HEK293 (cell line): ENCODE results near the gene TMEM88.

Experiments
- CTCF ChIA-PET: fragments of 350-600 bp; formaldehyde crosslinking; extraction: SDS; loops from one replicate; lab custom pipeline; 2021; ENCODE audit warnings: antibody characterized with exemption; lab: Yijun Ruan, JAX
- POLR2A ChIA-PET: fragments of 300-600 bp; formaldehyde crosslinking; extraction: SDS; loops from one replicate; lab custom pipeline; 2020; ENCODE audit warnings: antibody characterized with exemption, inconsistent platforms; lab: Yijun Ruan, JAX
- H3K27ac ChIP-seq: fragments of 200-500 bp; sonication (Bioruptor generic); 2 replicates; pipeline ENCODE4 v1.5.1; 2014; ENCODE audit warnings: low read depth, low read length, control low read depth, inconsistent platforms; ENCODE audit errors: extremely low read depth
- H3K36me3 ChIP-seq, 2 experiments: fragments of 200-500 bp in 1 of 2; sonication (Bioruptor generic) in 1 of 2; 1 replicate in 1 of 2; 2 replicates in 1 of 2; pipeline ENCODE4 v1.5.1; 2014 to 2017; ENCODE audit warnings: inconsistent platforms in 2 of 2, low read length in 2 of 2; ENCODE audit not compliant: control insufficient read depth in 2 of 2, insufficient read depth in 1 of 2
- H3K4me1 ChIP-seq: fragments of 200-500 bp; sonication (Bioruptor generic); 2 replicates; pipeline ENCODE4 v1.5.1; 2014; ENCODE audit warnings: mild to moderate bottlenecking, low read length, inconsistent platforms; ENCODE audit not compliant: control insufficient read depth, insufficient read depth
- H3K4me3 ChIP-seq: 2 replicates; pipeline ENCODE4 v1.5.1; 2011; ENCODE audit warnings: low read depth, mild to moderate bottlenecking, control low read depth, low read length, moderate library complexity
- H3K9me3 ChIP-seq: fragments of 200-500 bp; sonication (Bioruptor generic); 2 replicates; pipeline ENCODE4 v1.5.1; 2014; ENCODE audit warnings: low read depth, low read length, inconsistent platforms; ENCODE audit not compliant: control insufficient read depth, insufficient read depth
- BCL11B ChIP-seq: fragments of 450-650 bp; formaldehyde crosslinking; IDR thresholded peaks from 2 replicates; pipeline ENCODE4 v1.5.1; 2016; ENCODE audit warnings: low read depth, missing biosample characterization, missing genetic modification characterization
- CTCF ChIP-seq: fragments of 450-650 bp; formaldehyde crosslinking; IDR thresholded peaks from 2 replicates; pipeline ENCODE4 v1.5.1; 2016; ENCODE audit warnings: missing biosample characterization, missing genetic modification characterization
- EGR2 ChIP-seq: fragments of 450-650 bp; formaldehyde crosslinking; IDR thresholded peaks from 2 replicates; pipeline ENCODE4 v1.5.1; 2016; ENCODE audit warnings: low read depth, missing biosample characterization, missing genetic modification characterization
- GFI1B ChIP-seq: fragments of 450-650 bp; formaldehyde crosslinking; IDR thresholded peaks from 2 replicates; pipeline ENCODE4 v1.5.1; 2016; ENCODE audit warnings: missing biosample characterization, missing genetic modification characterization
- HIC1 ChIP-seq: fragments of 450-650 bp; formaldehyde crosslinking; IDR thresholded peaks from 2 replicates; pipeline ENCODE4 v1.5.1; 2016; ENCODE audit warnings: missing biosample characterization, missing genetic modification characterization
- OVOL3 ChIP-seq: fragments of 450-650 bp; formaldehyde crosslinking; IDR thresholded peaks from 2 replicates; pipeline ENCODE4 v1.5.1; 2016; ENCODE audit warnings: missing biosample characterization, missing genetic modification characterization
- ZBTB1 ChIP-seq: fragments of 450-650 bp; formaldehyde crosslinking; IDR thresholded peaks from 2 replicates; pipeline ENCODE4 v1.5.1; 2016; ENCODE audit warnings: missing biosample characterization, missing genetic modification characterization
- ZBTB20 ChIP-seq: fragments of 450-650 bp; formaldehyde crosslinking; IDR thresholded peaks from 2 replicates; pipeline ENCODE4 v1.5.1; 2016; ENCODE audit warnings: missing biosample characterization, missing genetic modification characterization
- ZBTB7A ChIP-seq: fragments of 450-650 bp; formaldehyde crosslinking; IDR thresholded peaks from 2 replicates; pipeline ENCODE4 v1.5.1; 2016; ENCODE audit warnings: low read depth, missing biosample characterization, missing genetic modification characterization
- ZFP69B ChIP-seq: fragments of 450-650 bp; formaldehyde crosslinking; IDR thresholded peaks from 2 replicates; pipeline ENCODE4 v1.5.1; 2016; ENCODE audit warnings: missing biosample characterization, missing genetic modification characterization
- ZNF157 ChIP-seq: fragments of 450-650 bp; formaldehyde crosslinking; IDR thresholded peaks from 2 replicates; pipeline ENCODE4 v1.5.1; 2016; ENCODE audit warnings: missing biosample characterization, missing genetic modification characterization
- ZNF184 ChIP-seq: fragments of 450-650 bp; IDR thresholded peaks from 2 replicates; pipeline ENCODE4 v1.5.1; 2018; ENCODE audit warnings: missing biosample characterization, mild to moderate bottlenecking, missing genetic modification characterization
- ZNF324 ChIP-seq: fragments of 450-650 bp; formaldehyde crosslinking; IDR thresholded peaks from 2 replicates; pipeline ENCODE4 v1.5.1; 2016; ENCODE audit warnings: missing biosample characterization, missing genetic modification characterization
- ZNF600 ChIP-seq: fragments of 450-650 bp; formaldehyde crosslinking; IDR thresholded peaks from 2 replicates; pipeline ENCODE4 v1.5.1; 2016; ENCODE audit warnings: missing biosample characterization, missing genetic modification characterization
- ZNF629 ChIP-seq: fragments of 450-650 bp; formaldehyde crosslinking; IDR thresholded peaks from 2 replicates; pipeline ENCODE4 v1.5.1; 2017; ENCODE audit warnings: missing biosample characterization, missing genetic modification characterization
- ZSCAN4 ChIP-seq: fragments of 450-650 bp; formaldehyde crosslinking; IDR thresholded peaks from 2 replicates; pipeline ENCODE4 v1.5.1; 2017; ENCODE audit warnings: missing biosample characterization, missing genetic modification characterization
- TF ChIP-seq, protein P1 (sequence below): fragments of 450-650 bp; formaldehyde crosslinking; IDR thresholded peaks from 2 replicates; pipeline ENCODE4 v1.5.1; 2016; ENCODE audit warnings: missing biosample characterization, missing genetic modification characterization
- TF ChIP-seq, protein P2 (sequence below): fragments of 450-650 bp; formaldehyde crosslinking; IDR thresholded peaks from 2 replicates; pipeline ENCODE4 v1.5.1; 2016; ENCODE audit warnings: missing biosample characterization, missing genetic modification characterization
- TF ChIP-seq, protein P3 (sequence below): fragments of 450-650 bp; formaldehyde crosslinking; IDR thresholded peaks from 2 replicates; pipeline ENCODE4 v1.5.1; 2016; ENCODE audit warnings: missing biosample characterization, missing genetic modification characterization
- TF ChIP-seq, protein P4 (sequence below): fragments of 450-650 bp; formaldehyde crosslinking; IDR thresholded peaks from 2 replicates; pipeline ENCODE4 v1.5.1; 2017; ENCODE audit warnings: missing biosample characterization, missing genetic modification characterization
- TF ChIP-seq, protein P5 (sequence below): sonication (generic); formaldehyde crosslinking; IDR thresholded peaks from 2 replicates; pipeline ENCODE4 v1.8.1; 2022; ENCODE audit warnings: mild to moderate bottlenecking, moderate library complexity, missing genetic modification reagents

The TMEM88 gene

DNA sequence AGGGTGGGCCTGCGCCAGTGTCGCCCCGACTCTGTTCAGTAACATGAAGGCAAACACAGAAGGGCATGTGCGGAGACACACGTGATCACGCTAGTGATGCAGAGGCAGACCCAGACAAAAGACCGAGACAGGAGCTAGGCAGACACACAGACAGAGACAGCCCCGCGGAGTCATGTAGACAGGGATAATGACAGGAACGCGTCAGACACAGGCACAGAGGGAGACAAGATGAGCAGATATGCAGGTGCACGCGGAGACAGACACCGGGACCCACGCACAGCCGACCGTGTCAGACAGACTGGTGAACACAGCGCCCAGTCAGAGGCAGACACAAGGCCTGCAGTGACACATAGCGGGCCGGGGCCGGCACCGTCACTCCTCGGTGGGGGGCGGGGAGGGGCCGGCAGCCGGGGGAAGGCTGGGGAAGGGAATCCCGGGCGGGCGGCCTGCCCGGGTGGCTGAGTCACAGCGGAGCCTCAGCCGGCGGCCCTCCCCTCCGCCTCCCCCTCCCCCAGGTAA is 13.4 kb upstream of the TMEM88 start (continued):
- TF ChIP-seq ZSCAN4 (tag by site-specific recombination) (no peak), GFI1B (no peak), HIC1 (tag by site-specific recombination) (peak; percentile 65), OVOL3 (0 out of 2 replicates have a peak, but pooled peaks have one; percentile 41)
- TF ChIP-seq, protein P1, sequence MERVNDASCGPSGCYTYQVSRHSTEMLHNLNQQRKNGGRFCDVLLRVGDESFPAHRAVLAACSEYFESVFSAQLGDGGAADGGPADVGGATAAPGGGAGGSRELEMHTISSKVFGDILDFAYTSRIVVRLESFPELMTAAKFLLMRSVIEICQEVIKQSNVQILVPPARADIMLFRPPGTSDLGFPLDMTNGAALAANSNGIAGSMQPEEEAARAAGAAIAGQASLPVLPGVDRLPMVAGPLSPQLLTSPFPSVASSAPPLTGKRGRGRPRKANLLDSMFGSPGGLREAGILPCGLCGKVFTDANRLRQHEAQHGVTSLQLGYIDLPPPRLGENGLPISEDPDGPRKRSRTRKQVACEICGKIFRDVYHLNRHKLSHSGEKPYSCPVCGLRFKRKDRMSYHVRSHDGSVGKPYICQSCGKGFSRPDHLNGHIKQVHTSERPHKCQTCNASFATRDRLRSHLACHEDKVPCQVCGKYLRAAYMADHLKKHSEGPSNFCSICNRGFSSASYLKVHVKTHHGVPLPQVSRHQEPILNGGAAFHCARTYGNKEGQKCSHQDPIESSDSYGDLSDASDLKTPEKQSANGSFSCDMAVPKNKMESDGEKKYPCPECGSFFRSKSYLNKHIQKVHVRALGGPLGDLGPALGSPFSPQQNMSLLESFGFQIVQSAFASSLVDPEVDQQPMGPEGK: peak; percentile 90; the same call in 1 of the 2 replicates
- TF ChIP-seq, protein P2, sequence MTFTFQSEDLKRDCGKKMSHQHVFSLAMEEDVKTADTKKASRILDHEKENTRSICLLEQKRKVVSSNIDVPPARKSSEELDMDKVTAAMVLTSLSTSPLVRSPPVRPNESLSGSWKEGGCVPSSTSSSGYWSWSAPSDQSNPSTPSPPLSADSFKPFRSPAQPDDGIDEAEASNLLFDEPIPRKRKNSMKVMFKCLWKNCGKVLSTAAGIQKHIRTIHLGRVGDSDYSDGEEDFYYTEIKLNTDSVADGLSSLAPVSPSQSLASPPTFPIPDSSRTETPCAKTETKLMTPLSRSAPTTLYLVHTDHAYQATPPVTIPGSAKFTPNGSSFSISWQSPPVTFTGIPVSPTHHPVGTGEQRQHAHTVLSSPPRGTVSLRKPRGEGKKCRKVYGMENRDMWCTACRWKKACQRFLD: no peak
- TF ChIP-seq, all 188 proteins: peak for 33

DNA sequence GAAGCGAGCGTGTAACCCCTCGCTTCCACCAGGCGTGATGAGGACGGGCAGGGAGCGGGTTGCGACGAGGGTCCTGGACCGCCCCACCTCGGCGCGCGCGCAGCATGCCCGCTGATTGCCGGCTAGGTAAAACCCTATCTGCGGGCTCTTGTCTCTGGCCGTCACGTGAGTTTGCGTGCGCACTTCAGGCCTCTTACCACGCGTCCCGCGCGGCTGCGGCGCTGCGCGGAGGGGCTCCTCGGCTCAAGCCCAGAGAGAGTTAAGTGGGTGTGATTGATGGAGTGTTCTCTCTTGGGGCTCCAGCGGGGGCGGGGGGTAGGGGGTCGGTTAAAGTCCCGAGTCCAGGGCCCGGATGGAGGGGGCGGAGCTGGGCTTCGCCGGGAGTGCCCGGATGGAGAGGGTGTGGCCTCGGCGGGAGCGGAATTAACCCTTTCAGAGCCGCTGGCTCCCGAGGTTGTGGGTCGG is 12.9 kb upstream of the TMEM88 start:
- Histone ChIP-seq H3K4me1 (peaks cover 31% of the 10 kb centered on the region), H3K4me3 (peak overlapping the region; percentile 70), H3K27ac (peak overlapping the region; percentile 96), H3K36me3 (peaks cover 5 to 22% of the 10 kb centered on the region in 2 experiments; a peak in 2 of 3 replicates), H3K9me3 (no peaks in the 10 kb centered on the region)
- ChIA-PET POLR2A (interaction anchor here (0.6 to 7.7 kb wide), 15 partner anchors 8 to 221 kb away, joined by 3 to 110 read pairs (median 4); partner anchors contain the start of genes CYB5D1, KDM6B, NAA38 and TMEM88), CTCF (interaction anchor here (0.8 to 2.0 kb wide), 5 partner anchors 9 to 215 kb away, joined by 3 to 7 read pairs (median 4); partner anchors contain the start of gene NAA38)
- peak; percentile 22; the same call in 1 of the 2 replicates for TF ChIP-seq ZNF184 (tag by site-specific recombination)
- TF ChIP-seq, protein P3, sequence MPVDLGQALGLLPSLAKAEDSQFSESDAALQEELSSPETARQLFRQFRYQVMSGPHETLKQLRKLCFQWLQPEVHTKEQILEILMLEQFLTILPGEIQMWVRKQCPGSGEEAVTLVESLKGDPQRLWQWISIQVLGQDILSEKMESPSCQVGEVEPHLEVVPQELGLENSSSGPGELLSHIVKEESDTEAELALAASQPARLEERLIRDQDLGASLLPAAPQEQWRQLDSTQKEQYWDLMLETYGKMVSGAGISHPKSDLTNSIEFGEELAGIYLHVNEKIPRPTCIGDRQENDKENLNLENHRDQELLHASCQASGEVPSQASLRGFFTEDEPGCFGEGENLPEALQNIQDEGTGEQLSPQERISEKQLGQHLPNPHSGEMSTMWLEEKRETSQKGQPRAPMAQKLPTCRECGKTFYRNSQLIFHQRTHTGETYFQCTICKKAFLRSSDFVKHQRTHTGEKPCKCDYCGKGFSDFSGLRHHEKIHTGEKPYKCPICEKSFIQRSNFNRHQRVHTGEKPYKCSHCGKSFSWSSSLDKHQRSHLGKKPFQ: 0 out of 2 replicates have a peak, but pooled peaks have one; percentile 37
- no peak for TF ChIP-seq ZNF157
- TF ChIP-seq, protein P4, sequence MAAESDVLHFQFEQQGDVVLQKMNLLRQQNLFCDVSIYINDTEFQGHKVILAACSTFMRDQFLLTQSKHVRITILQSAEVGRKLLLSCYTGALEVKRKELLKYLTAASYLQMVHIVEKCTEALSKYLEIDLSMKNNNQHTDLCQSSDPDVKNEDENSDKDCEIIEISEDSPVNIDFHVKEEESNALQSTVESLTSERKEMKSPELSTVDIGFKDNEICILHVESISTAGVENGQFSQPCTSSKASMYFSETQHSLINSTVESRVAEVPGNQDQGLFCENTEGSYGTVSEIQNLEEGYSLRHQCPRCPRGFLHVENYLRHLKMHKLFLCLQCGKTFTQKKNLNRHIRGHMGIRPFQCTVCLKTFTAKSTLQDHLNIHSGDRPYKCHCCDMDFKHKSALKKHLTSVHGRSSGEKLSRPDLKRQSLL (tag by site-specific recombination): peak; percentile 11; the same call in 1 of the 2 replicates
- TF ChIP-seq ZBTB20: peak; percentile 96
- peak; percentile 44; the same call in 1 of the 2 replicates for TF ChIP-seq ZBTB1 (tag by site-specific recombination)
- TF ChIP-seq ZFP69B: no peak; the same call in 1 of the 2 replicates
- peak; percentile 67; the same call in 1 of the 2 replicates for TF ChIP-seq ZBTB7A (tag by site-specific recombination)
- 0 out of 2 replicates have a peak, but pooled peaks have one; percentile 15 for TF ChIP-seq ZNF324 (tag by site-specific recombination)
- 0 out of 2 replicates have a peak, but pooled peaks have one; percentile 6 for TF ChIP-seq CTCF
- TF ChIP-seq EGR2: peak; percentile 26; the same call in 1 of the 2 replicates
- TF ChIP-seq, protein P2: no peak
- peak; percentile 40; the same call in 1 of the 2 replicates for TF ChIP-seq ZNF629
- TF ChIP-seq, protein P5, sequence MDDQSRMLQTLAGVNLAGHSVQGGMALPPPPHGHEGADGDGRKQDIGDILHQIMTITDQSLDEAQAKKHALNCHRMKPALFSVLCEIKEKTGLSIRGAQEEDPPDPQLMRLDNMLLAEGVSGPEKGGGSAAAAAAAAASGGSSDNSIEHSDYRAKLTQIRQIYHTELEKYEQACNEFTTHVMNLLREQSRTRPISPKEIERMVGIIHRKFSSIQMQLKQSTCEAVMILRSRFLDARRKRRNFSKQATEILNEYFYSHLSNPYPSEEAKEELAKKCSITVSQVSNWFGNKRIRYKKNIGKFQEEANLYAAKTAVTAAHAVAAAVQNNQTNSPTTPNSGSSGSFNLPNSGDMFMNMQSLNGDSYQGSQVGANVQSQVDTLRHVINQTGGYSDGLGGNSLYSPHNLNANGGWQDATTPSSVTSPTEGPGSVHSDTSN (CRISPR knock-in tag): 0 out of 2 replicates have a peak, but pooled peaks have one; percentile 39
- 0 out of 2 replicates have a peak, but pooled peaks have one; percentile 14 for TF ChIP-seq ZNF600 (tag by site-specific recombination)
- no peak for TF ChIP-seq BCL11B (tag by site-specific recombination)
